GM12878 (cell line): ENCODE data around the gene PCGF1. TPM values are rescaled to one million over a fixed set of nuclear protein-coding genes. Genes with fewer than 3 reads are reported as not detected.

Experiments
- ATAC-seq: fragments of 200-7000 bp; cut with Tn5 transposase; 3 replicates; pipeline ENCODE4 v1.9.1; 2020; ENCODE audit warnings: mild to moderate bottlenecking, moderate library complexity
- BruUV-seq: library from RNA; stranded (reverse); fragments of 400-500 nt; replicated peaks from 2 replicates; lab custom pipeline; 2021; lab: Mats Ljungman, UMichigan
- CTCF ChIA-PET: fragments of 300-600 bp; sonication (Branson Sonifier 250); formaldehyde crosslinking; extraction: SDS; loops from one replicate; lab custom pipeline; 2021; ENCODE audit warnings: inconsistent platforms; lab: Yijun Ruan, JAX
- POLR2A ChIA-PET: fragments of 350-600 bp; formaldehyde crosslinking; extraction: SDS; loops from one replicate; lab custom pipeline; 2021; ENCODE audit warnings: inconsistent platforms; lab: Charles Lee
- RAD21 ChIA-PET: fragments of 300-600 bp; sonication (Branson Sonifier 250); formaldehyde crosslinking; loops from one replicate; lab custom pipeline; 2023; ENCODE audit warnings: antibody characterized with exemption; ENCODE audit not compliant: unreplicated experiment; lab: Charles Lee
- SMC1A ChIA-PET: fragments of 300-600 bp; sonication (Branson Sonifier 250); formaldehyde crosslinking; loops from one replicate; lab custom pipeline; 2023; ENCODE audit not compliant: unreplicated experiment, uncharacterized antibody; lab: Charles Lee
- DNase-seq: peaks from one replicate; pipeline ENCODE4 v3.0.0-alpha.2; 2011; ENCODE audit warnings: low read depth, low spot score
- FAIRE-seq: peaks from 3 replicates; lab custom pipeline; 2011; peaks lifted over from hg19 to GRCh38; lab: Jason Lieb, UNC
- H2AFZ ChIP-seq: 2 replicates; pipeline ENCODE4 v1.6.0; 2011; ENCODE audit warnings: low read depth, low read length, control low read depth; ENCODE audit not compliant: control insufficient read depth
- H3K27ac ChIP-seq: 2 replicates; pipeline ENCODE4 v1.5.1; 2011; ENCODE audit warnings: control low read depth; ENCODE audit not compliant: control insufficient read depth, insufficient read depth
- H3K27me3 ChIP-seq, 2 experiments: replicated peaks in 1 of 2; 2 replicates each; pipeline versions ENCODE4 v1.6.0 to v1.6.1; 2011; ENCODE audit warnings: low read length in 1 of 2; ENCODE audit not compliant: control insufficient read depth in 2 of 2, insufficient read depth in 2 of 2
- H3K36me3 ChIP-seq, 2 experiments: 2 replicates each; pipeline ENCODE4 v1.5.1; 2011; ENCODE audit warnings: low read length in 1 of 2; ENCODE audit not compliant: control insufficient read depth in 2 of 2, insufficient read depth in 2 of 2
- H3K4me1 ChIP-seq: 2 replicates; pipeline ENCODE4 v1.6.1; 2011; ENCODE audit warnings: mild to moderate bottlenecking, low read length, moderate library complexity, mixed read lengths; ENCODE audit not compliant: control insufficient read depth, insufficient read depth
- H3K4me2 ChIP-seq: 2 replicates; pipeline ENCODE4 v1.6.0; 2011; ENCODE audit warnings: control low read depth; ENCODE audit not compliant: control insufficient read depth, insufficient read depth
- H3K4me3 ChIP-seq: fragments of 200-600 bp; sonication (generic); 2 replicates; pipeline ENCODE4 v1.5.1; 2016
- H3K79me2 ChIP-seq: 2 replicates; pipeline ENCODE4 v1.6.0; 2011; ENCODE audit warnings: low read length; ENCODE audit not compliant: control insufficient read depth, insufficient read depth
- H3K9ac ChIP-seq: 2 replicates; pipeline ENCODE4 v1.8.0; 2011; ENCODE audit warnings: low read length, control low read depth, mixed read lengths; ENCODE audit not compliant: control insufficient read depth, insufficient read depth
- H3K9me3 ChIP-seq: replicated peaks from 3 replicates; pipeline ENCODE4 v1.5.1; 2011; ENCODE audit warnings: mild to moderate bottlenecking, low read length; ENCODE audit not compliant: control insufficient read depth, insufficient read depth
- H4K20me1 ChIP-seq: 2 replicates; pipeline ENCODE4 v1.6.0; 2011; ENCODE audit not compliant: control insufficient read depth, insufficient read depth
- BHLHE40 ChIP-seq, 2 experiments: fragments of 450-650 bp in 1 of 2; IDR thresholded peaks; 2 replicates each; pipeline ENCODE4 v1.6.1; 2011 to 2017; ENCODE audit warnings: low read depth in 2 of 2, borderline replicate concordance in 1 of 2, improper control_type of control experiment in 1 of 2, low read length in 1 of 2, mild to moderate bottlenecking in 1 of 2
- EGR1 ChIP-seq, 2 experiments: IDR thresholded peaks; 1 replicate in 1 of 2; 2 replicates in 1 of 2; pipeline ENCODE4 v1.6.1; 2011 to 2012; ENCODE audit warnings: low read depth in 2 of 2, low read length in 2 of 2, borderline replicate concordance in 1 of 2, mild to moderate bottlenecking in 1 of 2, moderate library complexity in 1 of 2
- MYB ChIP-seq: fragments of 150-350 bp; IDR thresholded peaks from 2 replicates; pipeline ENCODE4 v1.6.1; 2014; ENCODE audit warnings: mild to moderate bottlenecking, low read depth, low read length, borderline replicate concordance
- WGBS: methylation state at CpG from one replicate; pipeline ENCODE4 v1.1.6; 2016; ENCODE audit warnings: low lambda C conversion rate; ENCODE audit not compliant: insufficient replicate concordance, insufficient coverage; ENCODE audit errors: missing lambda C conversion rate; 5-methylcytosine and 5-hydroxymethylcytosine counted together
- in situ Hi-C: fragments of 300-500 bp; cut with MboI; formaldehyde crosslinking; loops from 9 replicates; pipeline ENCODE4 v1.14.3; 2018; ENCODE audit warnings: mixed read lengths
- intact Hi-C: fragments of 100-400 bp; cut with micrococcal nuclease; formaldehyde crosslinking; loops from one replicate; pipeline ENCODE4 v1.14.2; 2022; ENCODE audit not compliant: unreplicated experiment
- polyA plus RNA-seq, 11 experiments: library from polyadenylated mRNA; depleted of rRNA in 4 of 11; unstranded in 6 of 11; stranded (reverse) in 5 of 11; fragments of >200 nt; fragmentation: Nextera tagmentation in 4 of 11; fragmentation: Illumina TruSeq in 1 of 11; extraction: Ambion mirVana in 4 of 11; extraction: Trizol in 1 of 11; gene quantifications; 1 replicate in 1 of 11; 2 replicates in 10 of 11; pipeline versions ENCODE4 v1.2.1 to v1.2.3, GENCODE V29; 2011 to 2016; ENCODE audit warnings: inconsistent platforms in 2 of 11, missing spikeins in 2 of 11, low read depth in 1 of 11
- total RNA-seq, 4 experiments: library from RNA; depleted of rRNA in 3 of 4; stranded (reverse); fragments of >200 nt in 3 of 4; fragmentation: Illumina TruSeq in 1 of 4; extraction: Trizol in 1 of 4; gene quantifications; 2 replicates each; pipeline versions ENCODE4 v1.2.1 to v1.2.3, GENCODE V29; 2013 to 2021

Gene PCGF1
- total and polyA plus RNA-seq, 10 of the 15 experiments (the other 5 are each of a cell fraction or from before 2014, with no cell fraction given): 23.1 to 50.8 (median 27.4) TPM

GRCh38 chr2:74505448-74506246 lies 1.8 kb downstream of the PCGF1 start:
- intact Hi-C loops: no loop called here
- Histone ChIP-seq H3K4me2 (peak overlapping the region; percentile 53; the same call in 1 of the 2 replicates), H3K27me3 (peaks cover 4 to 7% of the 10 kb centered on the region in 2 experiments; a peak in 2 of 4 replicates), H3K27ac (no peak overlapping the region), H3K36me3 (peaks cover 0 to 7% of the 10 kb centered on the region in 2 experiments; a peak in 1 of 4 replicates), H2AFZ (no peak overlapping the region), H3K4me1 (peaks cover 28% of the 10 kb centered on the region), H3K4me3 (no peak overlapping the region; the same call in 1 of the 2 replicates), H3K9ac (no peak overlapping the region), H3K9me3 (no peaks in the 10 kb centered on the region), H4K20me1 (no peaks in the 10 kb centered on the region), H3K79me2 (peaks cover 12% of the 10 kb centered on the region)
- DNase-seq (no peak), FAIRE-seq (no peak), ATAC-seq (no peak)
- TF ChIP-seq EGR1 (IDR thresholded peaks at IDR 0.05; ENCODE audit: borderline replicate concordance in 1 of 2, low read depth in 2 of 2, low read length in 2 of 2): no peak
- TF ChIP-seq BHLHE40 (IDR thresholded peaks at IDR 0.05; ENCODE audit: borderline replicate concordance in 1 of 2, low read depth in 2 of 2, low read length in 1 of 2): no peak
- no peak for TF ChIP-seq MYB
- RAD21 ChIA-PET: interaction anchor here (1.8 to 5.5 kb wide), 6 partner anchors 25 to 86 kb away, joined by 4 to 61 read pairs (median 16); partner anchors contain the start of genes AUP1, HTRA2 and WBP1
- POLR2A ChIA-PET: interaction anchor here (1.1 to 5.8 kb wide), 4 partner anchors 12 to 92 kb away, joined by 3 to 33 read pairs (median 4); partner anchors contain the start of genes AUP1 and HTRA2
- SMC1A ChIA-PET: interaction anchor here (1.5 to 7.0 kb wide), 6 partner anchors 23 to 81 kb away, joined by 5 to 71 read pairs (median 39); partner anchors contain the start of genes AUP1, CCDC142, DQX1 and HTRA2
- CTCF ChIA-PET: interaction anchor here (0.5 to 13.9 kb wide), 10 partner anchors 13 to 1100 kb away, joined by 3 to 231 read pairs (median 7); partner anchors contain the start of genes AUP1, DQX1, HTRA2 and WBP1
- in situ Hi-C loops: no loop called here
- WGBS: 88% methylated on average over 14 of the region's 14 CpGs
- BruUV-seq: no TSS peak
